ENCODE measurements around the gene ATAD3B.
"Not testable (repeated sequence)": the region's sequence is repeated elsewhere in the genome, so short reads cannot be mapped to it uniquely, and the experiment has no call there.

ATAD3B gene

GRCh38 chr1:1533176-1533893 is 61.8 kb downstream of the ATAD3B start:
- not testable (repeated sequence) for DNase-seq (ENCODE audit: low read depth)

GRCh38 chr1:1533894-1534291 is 62.3 kb downstream of the ATAD3B start:
- DNase-seq (ENCODE audit: low read depth) = not testable (repeated sequence)

GRCh38 chr1:1534401-1535154 is 63.0 kb downstream of the ATAD3B start:
- DNase-seq (ENCODE audit: low read depth) = no peak

GRCh38 chr1:1535201-1536018 is 63.8 kb downstream of the ATAD3B start:
- no peak for DNase-seq (ENCODE audit: low read depth)

GRCh38 chr1:1536019-1536937 is 64.7 kb downstream of the ATAD3B start:
- no peak for DNase-seq (ENCODE audit: low read depth)

- DNase-seq (ENCODE audit: low read depth) = no peak
Observed at GRCh38 chr1:1536938-1537546, 65.5 kb downstream of the ATAD3B start.

GRCh38 chr1:1537626-1538250 is 66.2 kb downstream of the ATAD3B start:
- DNase-seq (ENCODE audit: low read depth) = no peak

- no peak for DNase-seq (ENCODE audit: low read depth)
Observed at GRCh38 chr1:1538334-1538733, 66.8 kb downstream of the ATAD3B start.

- DNase-seq (ENCODE audit: low read depth) = no peak
Observed at GRCh38 chr1:1538989-1539309, 67.4 kb downstream of the ATAD3B start.

- no peak for DNase-seq (ENCODE audit: low read depth)
Observed at GRCh38 chr1:1539310-1540089, 67.9 kb downstream of the ATAD3B start.

GRCh38 chr1:1540090-1540817 is 68.7 kb downstream of the ATAD3B start, which contains the start of gene TMEM240:
TMEM240 (minus strand) TSS chr1:1540624; CDS start chr1:1540346, 278 bp downstream.
- DNase-seq (ENCODE audit: low read depth) = no peak

GRCh38 chr1:1540818-1541628 is 69.5 kb downstream of the ATAD3B start:
- DNase-seq (ENCODE audit: low read depth) = no peak

- DNase-seq (ENCODE audit: low read depth) = no peak
Observed at GRCh38 chr1:1541956-1542765, 70.6 kb downstream of the ATAD3B start.

GRCh38 chr1:1542766-1543705 is 71.5 kb downstream of the ATAD3B start:
- DNase-seq (ENCODE audit: low read depth) = no peak

GRCh38 chr1:1543706-1544099 is 72.1 kb downstream of the ATAD3B start:
- no peak for DNase-seq (ENCODE audit: low read depth)

- no peak for DNase-seq (ENCODE audit: low read depth)
Observed at GRCh38 chr1:1544544-1544943, 73.0 kb downstream of the ATAD3B start.
